ENCODE measurements around the gene LRRC23.
"Not testable (repeated sequence)": the region's sequence is repeated elsewhere in the genome, so short reads cannot be mapped to it uniquely, and the experiment has no call there.

Gene LRRC23

GRCh38 chr12:6905414-6906040 lies 905 bp downstream of the LRRC23 start:
- DNase-seq: no peak

- DNase-seq: not testable (repeated sequence)
Measured at GRCh38 chr12:6908141-6908540, 3.5 kb downstream of the LRRC23 start.

- no peak for DNase-seq
Measured at GRCh38 chr12:6909421-6910145, 5.0 kb downstream of the LRRC23 start.

GRCh38 chr12:6912164-6912935 lies 7.7 kb downstream of the LRRC23 start:
- no peak for DNase-seq

GRCh38 chr12:6914246-6914946 lies 9.8 kb downstream of the LRRC23 start, which contains the start of gene ENO2:
ENO2 (plus strand) TSS chr12:6914580; CDS start chr12:6915833, 1,253 bp downstream.
- peak; percentile 81 for DNase-seq

GRCh38 chr12:6914947-6915788 lies 10.5 kb downstream of the LRRC23 start:
- DNase-seq: no peak

GRCh38 chr12:6915789-6916285 lies 11.2 kb downstream of the LRRC23 start:
- no peak for DNase-seq

GRCh38 chr12:6916426-6917200 lies 12.0 kb downstream of the LRRC23 start:
- DNase-seq: no peak

- no peak for DNase-seq
Measured at GRCh38 chr12:6917491-6918231, 13.0 kb downstream of the LRRC23 start.

GRCh38 chr12:6919588-6919987 lies 15.0 kb downstream of the LRRC23 start:
- no peak for DNase-seq

- no peak for DNase-seq
Measured at GRCh38 chr12:6921539-6921938, 16.9 kb downstream of the LRRC23 start.

GRCh38 chr12:6921996-6922946 lies 17.6 kb downstream of the LRRC23 start:
- no peak for DNase-seq

- DNase-seq: no peak
Measured at GRCh38 chr12:6923003-6923732, 18.5 kb downstream of the LRRC23 start.

GRCh38 chr12:6923851-6924250 lies 19.2 kb downstream of the LRRC23 start:
- no peak for DNase-seq

- DNase-seq: no peak
Measured at GRCh38 chr12:6925239-6925539, 20.6 kb downstream of the LRRC23 start.

GRCh38 chr12:6925540-6926279 lies 21.1 kb downstream of the LRRC23 start:
- no peak for DNase-seq

GRCh38 chr12:6927379-6928021 lies 22.9 kb downstream of the LRRC23 start, which contains the start of gene ATN1:
ATN1 (plus strand) TSS chr12:6927959; CDS start chr12:6934002, 6,043 bp downstream.
- no peak for DNase-seq

Measured in activated CD4-positive, alpha-beta T cell treated with anti-CD3 and anti-CD28 coated beads for 1 hour (primary cell).